CD4-positive, alpha-beta T cell treated with Interleukin-1 beta for 1 hour (primary cell): Measurements from ENCODE around the gene HYPK.

ENCODE experiments used
- DNase-seq, 2 donors: peaks; one replicate each; pipeline ENCODE4 v3.0.0-alpha.2; 2020 to 2022

Gene HYPK, protein sequence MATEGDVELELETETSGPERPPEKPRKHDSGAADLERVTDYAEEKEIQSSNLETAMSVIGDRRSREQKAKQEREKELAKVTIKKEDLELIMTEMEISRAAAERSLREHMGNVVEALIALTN

DNA sequence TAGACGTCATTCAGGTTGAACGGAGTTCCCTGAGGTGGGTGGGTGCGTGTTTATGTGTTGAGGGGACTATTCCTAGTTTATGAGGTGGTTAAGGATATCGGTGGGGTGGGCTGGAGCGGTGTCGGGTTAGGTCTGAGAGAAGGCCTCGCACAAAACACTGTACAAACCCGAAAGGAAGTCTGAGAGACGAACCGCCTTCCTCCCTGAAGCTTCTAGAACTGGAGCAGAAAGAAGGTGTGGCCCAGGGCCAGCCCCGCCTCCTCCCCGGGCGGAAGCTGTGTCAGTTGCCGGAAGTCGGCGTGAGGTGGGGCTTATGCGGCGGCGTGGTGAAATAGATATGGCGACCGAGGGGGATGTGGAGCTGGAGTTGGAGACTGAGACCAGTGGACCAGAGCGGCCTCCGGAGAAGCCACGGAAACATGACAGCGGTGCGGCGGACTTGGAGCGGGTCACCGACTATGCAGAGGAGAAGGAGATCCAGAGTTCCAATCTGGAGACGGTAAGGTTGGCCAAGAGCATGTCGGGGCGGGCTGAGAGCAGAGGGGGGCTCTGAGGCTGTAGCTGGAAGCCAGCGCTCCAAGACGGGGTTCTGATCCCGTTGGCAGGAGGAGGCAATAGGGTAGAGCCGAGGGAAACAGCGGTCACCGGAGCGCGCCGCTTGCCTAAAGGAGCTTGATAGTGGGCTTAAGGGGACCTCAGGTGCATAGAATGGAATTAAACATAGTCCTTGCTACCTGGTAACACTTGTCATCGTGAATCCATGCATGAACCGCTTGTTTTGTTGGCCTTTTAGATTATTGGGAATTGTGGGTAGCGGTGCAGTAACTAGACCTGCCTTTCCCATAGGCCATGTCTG is at the start of gene HYPK:
TSS of gene HYPK (plus strand) at position 314 of the 856 bp plus-strand sequence. CDS start at position 338, 24 bp downstream.
- peak; percentile 94 for DNase-seq

DNA sequence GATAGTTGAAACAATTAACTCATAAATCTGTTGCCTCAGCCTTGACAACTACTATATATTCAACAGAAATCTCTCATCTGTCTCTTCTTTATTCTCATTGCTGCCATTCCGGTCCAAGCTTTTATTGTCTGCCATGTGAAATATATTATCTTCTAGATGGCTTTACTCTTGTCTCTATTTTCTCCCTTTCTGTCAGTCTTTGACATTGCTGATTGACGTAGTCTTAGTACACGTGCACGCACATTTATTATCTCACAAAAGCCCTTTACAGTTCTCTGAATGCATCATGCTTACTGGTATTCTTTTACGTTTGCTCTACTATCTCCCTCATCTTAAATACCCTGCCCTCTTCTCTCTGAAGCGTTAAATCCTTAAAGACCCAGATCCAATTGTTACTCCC is 48.5 kb upstream of the HYPK start:
- DNase-seq = no peak

DNA sequence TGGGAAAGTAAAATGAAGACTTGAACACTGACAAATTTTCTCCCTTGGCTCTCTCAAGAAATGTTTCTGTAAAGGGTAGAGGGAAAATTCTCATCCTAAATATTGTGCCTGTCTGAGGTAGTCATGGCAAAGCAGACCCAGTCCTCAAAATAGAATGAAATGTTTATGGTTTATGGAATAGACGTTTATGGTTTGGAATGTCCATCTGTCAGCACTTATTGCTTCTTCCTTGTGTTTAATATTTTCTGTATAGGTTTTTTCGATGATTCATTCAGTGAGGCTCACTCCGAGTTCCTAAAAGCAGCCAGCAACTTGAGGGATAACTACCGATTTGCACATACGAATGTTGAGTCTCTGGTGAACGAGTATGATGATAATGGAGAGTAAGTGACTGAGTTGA is 37.6 kb upstream of the HYPK start:
- no peak for DNase-seq

DNA sequence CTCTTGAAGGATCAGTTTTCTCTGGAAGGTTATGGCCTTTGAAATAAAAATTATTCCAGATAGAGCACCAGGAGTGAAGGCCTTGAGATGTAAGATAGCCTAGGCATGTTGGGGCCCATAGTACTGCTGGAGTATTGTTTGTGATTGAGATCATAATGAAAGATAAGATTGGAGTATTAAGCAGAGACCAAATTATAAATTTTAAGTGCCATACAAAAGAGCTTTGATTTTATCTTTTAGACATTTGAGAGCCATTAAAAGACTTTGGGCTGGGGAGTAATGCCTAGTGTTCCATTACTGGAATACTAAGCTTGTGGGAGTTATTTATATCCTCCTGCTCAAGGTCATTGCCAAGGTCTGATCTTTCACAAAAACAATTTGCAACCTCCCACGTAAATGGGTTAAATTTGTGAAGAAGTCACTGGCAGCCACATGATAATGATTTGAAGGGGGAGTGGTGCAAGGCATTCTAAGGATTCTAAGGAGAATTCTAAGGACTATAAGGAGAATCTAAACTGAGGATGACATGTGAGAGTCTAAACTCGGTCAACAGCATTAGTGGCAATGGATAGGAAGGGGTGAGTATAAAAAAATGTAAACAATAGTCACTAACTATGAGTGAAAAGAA is 36.5 kb upstream of the HYPK start:
- no peak for DNase-seq

DNA sequence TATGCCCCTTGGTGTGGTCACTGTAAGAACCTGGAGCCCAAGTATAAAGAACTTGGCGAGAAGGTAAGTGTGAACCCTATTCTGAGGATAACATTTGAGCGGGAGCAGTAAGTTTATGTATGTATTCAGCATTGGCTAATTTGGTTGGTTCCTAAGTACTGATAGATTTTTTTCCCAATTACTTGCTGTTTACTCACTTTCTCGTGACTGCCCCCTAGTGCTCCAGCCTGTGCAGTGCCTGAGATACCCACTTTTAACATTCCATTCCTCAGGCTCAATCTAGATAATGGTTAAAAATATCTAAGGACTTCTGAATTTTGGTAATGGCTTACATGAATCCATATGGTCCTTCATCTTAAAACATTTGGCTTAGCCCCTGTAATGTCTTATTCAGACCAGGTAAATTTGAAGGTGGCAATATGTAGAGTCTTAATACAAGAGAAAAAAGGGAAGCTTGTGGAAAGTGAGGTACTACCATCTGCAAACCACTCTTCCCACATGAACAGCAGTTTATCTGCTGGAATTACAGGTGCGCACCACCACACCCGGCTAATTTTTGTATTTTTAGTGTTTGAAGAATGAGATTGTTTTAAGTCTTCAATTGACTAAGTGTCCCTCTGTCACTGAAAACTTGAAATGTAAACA is 30.7 kb upstream of the HYPK start:
- DNase-seq = peak; percentile 59 to 69

DNA sequence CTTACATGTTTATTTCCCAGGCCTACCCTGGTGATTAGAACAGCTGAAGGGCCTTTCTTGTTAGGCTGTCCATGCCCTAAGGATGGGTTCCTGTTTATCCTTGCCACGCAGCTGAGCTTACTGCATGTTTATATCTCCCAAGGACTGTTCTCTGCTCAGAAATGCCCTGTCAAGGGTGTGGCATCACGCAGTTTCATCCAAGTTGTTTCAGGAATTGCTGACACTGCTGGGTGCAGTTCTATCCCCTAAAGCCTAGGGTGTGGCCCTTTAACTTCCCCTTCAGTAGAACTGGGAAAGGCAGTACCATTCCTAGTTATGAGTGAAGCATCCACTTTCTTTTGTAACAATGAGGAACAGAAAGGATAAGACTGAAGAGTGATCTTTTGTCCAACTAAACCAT is 28.6 kb upstream of the HYPK start:
- DNase-seq = no peak

DNA sequence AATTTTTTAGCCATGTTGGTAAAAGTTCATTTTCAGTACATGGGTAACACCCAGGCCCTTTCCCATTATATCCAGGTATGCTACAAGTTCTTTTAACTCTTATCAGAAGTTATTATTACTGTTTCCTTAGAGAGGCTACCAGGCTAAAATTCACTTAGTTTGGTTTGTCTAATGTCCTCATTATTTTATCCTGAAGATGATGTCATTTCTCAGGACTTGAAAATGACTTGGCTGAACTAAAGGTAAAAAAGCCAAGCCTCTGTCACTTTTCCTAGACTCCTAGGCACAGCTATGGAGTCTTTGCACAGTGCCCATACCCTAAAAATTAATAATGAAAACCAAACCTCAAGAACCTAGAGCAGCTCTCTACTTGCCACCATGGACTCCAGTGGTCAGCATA is 27.8 kb upstream of the HYPK start:
- no peak for DNase-seq

DNA sequence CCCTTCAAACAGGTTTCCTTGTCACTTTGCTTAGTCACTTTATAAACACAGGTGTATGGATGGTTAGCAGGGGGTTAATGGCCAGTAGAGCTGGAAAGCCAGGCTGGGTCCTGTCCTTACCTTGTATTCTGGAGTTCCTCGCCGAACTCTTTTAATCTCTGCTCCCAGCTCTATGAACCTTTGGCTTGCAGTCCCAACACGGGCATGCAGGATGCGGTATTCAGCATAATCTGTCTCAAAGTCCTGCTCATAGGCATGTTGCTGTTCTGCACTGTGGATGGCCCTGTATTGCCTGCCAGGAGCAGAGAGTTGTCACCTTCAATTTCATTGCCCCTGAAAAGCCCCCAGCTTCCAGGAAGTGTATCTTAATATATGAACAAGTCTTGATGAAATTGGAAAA is 26.3 kb upstream of the HYPK start:
- no peak for DNase-seq

DNA sequence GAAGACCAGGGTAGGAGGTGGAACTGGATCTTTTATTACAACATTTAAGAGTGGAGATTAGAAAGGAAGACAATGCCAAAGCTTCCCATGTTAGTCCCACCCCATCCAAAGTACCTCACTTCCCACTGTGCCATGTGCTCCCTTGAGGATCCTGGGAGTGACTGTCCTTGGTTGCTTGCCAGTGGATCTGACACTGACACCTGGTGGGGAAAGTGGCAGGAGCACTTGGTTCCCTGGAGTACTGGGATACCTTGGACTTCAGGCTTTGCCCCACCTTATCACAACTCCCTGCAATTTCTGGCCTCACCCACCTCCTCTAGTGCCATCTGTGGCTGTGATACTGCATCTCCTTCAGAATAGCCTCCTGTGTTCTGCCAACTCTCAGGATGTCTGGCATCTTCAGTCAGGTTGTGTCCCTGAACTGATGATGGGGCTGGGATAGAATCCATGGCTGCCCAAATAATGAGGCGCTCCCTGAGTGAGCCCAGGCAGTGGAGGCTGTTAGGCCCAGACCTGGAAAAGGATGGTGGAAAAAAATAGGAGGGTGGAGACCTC is 24.9 kb upstream of the HYPK start:
- DNase-seq = no peak

DNA sequence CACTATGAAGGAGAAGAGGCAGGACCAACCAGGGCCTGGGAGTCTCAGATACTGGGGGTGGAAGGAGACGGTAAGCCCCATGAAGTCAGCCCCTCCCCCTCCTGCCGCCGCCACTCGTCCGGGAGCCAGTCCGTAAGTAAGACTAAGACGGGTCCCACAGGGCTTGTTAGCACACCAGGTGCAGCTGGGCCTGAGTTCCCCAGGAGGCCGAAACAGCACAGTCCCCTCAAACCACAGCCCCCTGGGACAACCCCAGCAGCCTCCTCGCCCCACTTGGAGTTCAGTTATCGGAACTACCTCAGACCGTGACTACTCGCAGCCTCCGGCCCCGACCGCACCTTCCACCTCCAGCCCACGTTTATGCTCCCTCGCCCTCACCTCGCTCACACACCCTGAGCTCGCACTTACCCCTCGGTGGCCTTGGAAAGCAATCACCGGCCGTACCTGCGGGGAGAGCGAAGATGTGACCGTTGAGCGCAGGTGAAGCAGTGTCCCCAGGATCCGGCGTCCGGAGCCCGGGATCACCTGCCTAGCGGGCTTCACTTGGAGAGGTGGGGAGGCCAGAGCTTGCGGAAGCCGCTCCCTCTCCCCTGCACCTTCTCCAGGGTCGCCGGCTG is 24.2 kb upstream of the HYPK start:
- peak in 1 of 2 donors; percentile 83 for DNase-seq

DNA sequence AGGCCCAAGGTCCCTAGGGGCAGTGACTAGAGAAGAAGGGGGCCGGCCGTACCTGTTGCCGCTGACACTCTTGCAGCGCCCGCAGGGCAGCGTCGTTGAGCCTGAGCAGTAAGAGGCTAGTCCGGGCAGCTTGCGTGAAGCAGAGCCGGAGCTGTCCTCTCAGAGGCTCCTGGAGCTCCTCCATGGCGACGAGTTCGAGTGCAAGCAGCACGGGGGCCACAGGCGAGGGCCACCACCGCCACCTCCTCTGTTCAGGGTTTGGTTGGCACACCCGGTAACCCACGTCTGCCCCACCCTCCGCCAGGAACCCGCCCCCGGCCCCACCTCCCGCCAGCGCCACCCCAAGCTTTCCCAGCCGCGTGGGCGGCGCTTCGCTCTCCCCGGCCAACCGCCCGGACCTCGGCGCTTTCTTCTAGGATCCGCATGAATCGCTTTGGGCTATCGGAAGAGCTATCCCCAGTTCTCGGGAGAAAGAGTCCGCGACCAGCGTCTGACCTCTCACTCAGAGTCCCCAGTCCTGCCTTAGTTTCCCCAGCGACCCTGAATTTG is 23.6 kb upstream of the HYPK start, which contains the start of gene ELL3:
TSS of gene ELL3 (minus strand) at position 249 of the 549 bp plus-strand sequence. CDS start at position 184, 65 bp downstream.
- DNase-seq = peak; percentile 79

DNA sequence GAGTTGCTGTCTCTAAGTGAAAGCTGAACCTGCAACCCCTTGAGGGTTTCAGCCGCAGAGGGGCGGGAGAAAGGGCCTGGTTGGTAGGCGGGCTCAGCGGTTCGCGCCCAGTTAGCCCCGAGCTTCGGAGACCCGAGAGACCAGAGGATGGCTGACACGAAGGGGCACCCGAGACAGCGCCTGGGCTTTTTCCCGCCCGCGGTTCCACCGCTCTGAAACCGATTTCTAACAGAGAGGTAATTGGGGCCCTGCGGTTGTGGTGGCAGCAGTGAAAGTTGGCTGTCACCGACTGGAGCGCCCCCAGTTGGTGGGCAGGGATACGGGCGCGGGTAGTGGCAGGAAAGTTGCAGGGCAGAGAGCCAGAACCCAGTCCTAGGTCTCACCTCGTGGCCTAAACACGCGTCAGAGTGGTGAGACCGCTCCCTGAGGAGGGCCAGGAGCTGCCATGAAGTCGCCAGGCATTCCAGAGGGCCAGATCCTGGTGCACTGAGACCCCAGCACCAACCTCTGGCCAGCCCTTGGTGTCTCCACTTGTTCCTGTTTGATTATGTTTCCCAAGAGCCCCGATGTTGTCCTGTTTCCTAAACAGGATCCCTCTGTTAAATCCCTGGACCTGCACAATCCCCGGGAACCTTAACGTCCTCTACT is 23.0 kb upstream of the HYPK start:
- peak; percentile 82 to 85 for DNase-seq

DNA sequence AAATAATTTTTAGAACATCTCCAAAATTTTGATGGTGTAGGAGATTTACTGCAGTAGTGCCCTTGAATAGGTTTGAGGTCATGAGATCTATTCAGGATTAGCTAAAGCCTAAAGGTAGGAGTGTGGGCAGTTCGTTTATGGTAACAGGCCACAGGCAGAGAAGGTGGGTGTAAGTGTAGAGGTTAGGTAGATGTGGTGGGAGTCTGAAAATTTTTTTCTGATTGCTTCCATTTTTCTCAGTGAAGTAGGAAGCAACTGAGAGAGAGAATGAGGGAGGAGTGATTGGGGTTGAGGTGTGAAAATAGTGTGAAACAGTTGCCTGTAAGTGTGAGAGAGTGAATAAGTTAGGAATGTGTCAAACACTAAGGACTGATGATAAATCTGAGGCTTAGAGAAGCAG is 21.4 kb upstream of the HYPK start:
- no peak for DNase-seq

DNA sequence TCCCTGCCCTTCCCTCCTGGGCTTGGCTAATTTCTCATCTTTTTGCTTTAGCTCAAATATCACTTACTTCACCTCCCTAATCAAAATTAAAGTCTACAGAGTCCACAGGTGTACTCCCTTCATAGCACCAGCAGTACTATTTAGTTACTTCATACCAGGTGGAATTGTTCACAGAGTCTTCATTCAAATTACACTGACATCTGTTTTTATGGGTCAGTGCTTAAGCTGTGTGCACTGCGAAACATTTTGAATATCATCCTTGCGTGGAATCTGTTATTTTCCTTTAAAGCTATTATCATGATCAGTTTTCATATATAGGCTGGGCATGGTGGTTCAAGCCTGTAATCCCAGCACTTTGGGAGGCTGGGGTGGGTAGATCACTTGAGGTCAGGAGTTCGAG is 11.0 kb upstream of the HYPK start:
- no peak for DNase-seq

DNA sequence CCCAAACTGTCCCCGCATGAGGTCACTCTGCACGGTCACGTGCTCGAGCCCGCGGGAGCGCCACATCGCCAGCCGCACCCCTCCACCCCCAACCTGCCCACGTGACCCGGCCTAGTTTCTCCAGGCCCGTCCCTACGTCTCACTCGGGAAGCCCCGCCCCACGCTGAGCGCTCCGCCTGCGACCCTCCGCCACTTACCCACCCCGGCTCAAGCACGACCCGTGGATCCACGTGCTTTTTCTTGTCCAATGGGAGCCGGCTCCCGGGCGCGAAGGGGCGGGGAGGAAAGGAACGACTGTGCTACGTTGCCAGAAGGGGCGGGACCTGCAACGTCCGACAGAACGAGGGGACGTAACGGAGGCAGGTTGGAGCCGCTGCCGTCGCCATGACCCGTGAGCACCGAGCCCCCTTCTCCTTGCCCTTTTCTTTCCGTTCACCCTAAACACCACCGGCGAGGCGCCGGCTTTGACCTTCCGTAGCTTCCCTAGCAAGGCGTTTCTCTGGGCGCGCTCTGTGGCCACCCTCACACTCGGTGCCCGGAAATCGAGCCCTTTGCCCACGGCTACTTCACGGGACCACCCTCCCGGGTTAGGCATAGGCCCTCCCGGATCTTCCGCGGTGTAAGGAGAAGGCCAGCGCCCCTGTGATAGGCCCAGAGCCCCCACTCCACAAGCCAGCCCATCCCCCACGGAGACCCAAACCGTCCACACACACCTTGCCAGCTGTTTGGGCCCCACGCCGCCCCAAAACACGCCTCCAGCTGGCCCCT is 8.2 kb upstream of the HYPK start, which contains the start of gene SERF2:
TSS of gene SERF2 (plus strand) at position 328 of the 768 bp plus-strand sequence. CDS start at position 385, 57 bp downstream.
- DNase-seq = peak; percentile 100

DNA sequence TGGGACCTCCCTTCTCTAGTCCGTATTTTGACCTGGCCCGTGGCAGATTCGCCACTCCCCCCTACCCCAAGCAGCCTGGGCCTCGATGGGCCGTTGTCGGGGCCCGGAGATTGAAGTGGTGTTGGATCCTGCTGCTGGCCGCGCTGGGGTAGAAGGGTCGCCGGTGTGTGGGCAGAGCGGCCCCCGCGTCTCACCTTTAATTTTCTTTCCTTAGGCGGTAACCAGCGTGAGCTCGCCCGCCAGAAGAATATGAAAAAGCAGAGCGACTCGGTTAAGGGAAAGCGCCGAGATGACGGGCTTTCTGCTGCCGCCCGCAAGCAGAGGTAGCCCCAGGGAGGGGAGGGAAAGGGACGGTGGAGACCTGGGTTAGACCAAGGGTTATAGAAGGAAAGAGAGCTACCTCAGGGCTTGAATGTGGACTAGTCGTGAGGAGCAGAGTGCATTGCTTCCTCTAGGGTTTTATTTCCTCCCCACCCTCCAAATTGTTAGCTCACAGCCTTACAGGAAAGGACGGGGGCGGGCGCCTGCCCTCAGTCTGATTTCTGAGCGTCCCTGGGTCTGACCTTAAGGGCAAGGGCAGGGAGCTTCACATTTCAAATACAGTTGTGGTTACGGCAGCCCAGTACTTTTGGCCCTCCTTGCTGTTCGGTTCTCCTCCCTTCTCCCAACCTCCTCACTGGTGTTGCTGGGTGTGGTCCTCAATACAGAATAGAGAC is 7.5 kb upstream of the HYPK start:
- peak; percentile 45 to 55 for DNase-seq

DNA sequence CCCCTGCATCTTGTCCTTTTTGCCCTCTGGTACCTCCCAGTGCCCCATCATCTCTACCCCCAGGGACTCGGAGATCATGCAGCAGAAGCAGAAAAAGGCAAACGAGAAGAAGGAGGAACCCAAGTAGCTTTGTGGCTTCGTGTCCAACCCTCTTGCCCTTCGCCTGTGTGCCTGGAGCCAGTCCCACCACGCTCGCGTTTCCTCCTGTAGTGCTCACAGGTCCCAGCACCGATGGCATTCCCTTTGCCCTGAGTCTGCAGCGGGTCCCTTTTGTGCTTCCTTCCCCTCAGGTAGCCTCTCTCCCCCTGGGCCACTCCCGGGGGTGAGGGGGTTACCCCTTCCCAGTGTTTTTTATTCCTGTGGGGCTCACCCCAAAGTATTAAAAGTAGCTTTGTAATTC is 6.8 kb upstream of the HYPK start:
- no peak for DNase-seq

DNA sequence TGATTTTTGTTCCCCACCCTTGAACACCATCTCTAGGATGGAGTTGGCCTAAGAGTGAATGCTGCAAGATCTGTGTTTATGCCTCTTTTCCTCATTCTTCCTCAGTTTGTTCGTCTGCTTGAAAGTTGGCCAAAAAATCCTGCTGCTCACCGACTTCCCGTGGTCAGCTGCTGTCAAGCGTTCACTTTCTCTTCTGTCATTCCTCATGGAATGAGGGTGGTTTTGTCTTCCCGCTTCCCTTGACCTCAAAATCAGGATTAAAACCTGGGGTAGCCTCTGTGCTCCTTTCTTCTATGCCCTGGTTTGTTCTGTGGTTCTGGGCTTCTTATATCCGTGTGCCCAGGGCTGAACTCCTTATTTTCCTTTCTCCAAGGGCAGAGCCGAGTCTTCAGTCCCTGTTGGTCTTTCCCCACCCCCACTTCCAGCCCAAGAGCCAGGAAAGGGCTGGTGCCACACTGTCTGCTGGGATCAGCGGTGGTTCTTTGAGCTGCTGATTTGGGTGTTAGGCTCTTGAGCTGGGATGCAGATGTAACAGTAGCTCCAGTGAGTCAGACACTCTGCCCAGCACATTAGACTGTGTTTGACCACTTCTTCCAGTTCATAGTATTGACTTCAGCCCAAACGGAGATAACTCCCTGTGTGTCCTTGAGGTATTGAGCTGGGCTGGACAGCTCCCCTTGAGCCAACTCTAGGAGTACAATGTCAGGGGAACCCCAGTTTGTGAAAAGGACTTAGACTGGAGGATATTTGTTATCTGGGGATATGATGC is 5.9 kb upstream of the HYPK start:
- no peak for DNase-seq

DNA sequence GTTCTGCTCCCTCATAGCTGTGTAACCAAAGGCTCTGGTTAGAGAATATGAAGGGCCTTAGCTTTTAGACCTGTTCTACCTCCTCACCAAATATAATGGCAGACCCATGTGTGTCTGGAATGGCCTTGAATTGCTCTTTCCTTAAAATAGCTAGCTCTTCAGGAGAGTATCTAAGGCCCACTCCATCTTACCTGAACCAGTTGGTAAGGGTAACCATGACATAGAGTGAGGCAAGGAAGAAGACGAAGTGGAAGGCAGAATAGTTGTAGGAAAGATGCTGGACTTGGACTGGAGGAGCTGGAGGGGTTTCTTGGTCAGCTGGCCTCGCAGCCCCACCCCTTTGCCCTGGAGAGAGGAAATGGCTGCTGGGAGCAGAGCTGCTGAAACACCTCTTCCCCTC is 5.2 kb upstream of the HYPK start:
- DNase-seq = no peak
